OCI-LY1 (cell line): Measurements from ENCODE around the gene MYO3B.

ENCODE experiments used
- CTCF ChIP-seq: fragments of 200-600 bp; sonication (generic), shearing (Covaris generic); IDR thresholded peaks from 2 replicates; pipeline ENCODE4 v1.5.1; 2017; ENCODE audit warnings: mild to moderate bottlenecking, antibody characterized with exemption, low read length, moderate library complexity, mixed read lengths
- EZH2 ChIP-seq: fragments of 200-600 bp; sonication (generic), shearing (Covaris generic); IDR thresholded peaks from 2 replicates; pipeline ENCODE4 v1.8.0; 2017; ENCODE audit warnings: borderline replicate concordance, mixed run types, mild to moderate bottlenecking, antibody characterized with exemption, low read length, moderate library complexity, mixed read lengths

GRCh38 chr2:170554278-170554955 is 376.5 kb downstream of the MYO3B start:
- TF ChIP-seq CTCF = no peak
- TF ChIP-seq EZH2 = no peak
